Smooth muscle cell (in vitro differentiated cells): ENCODE results near the gene ZNF598. TPM values are rescaled to one million over a fixed set of nuclear protein-coding genes. Genes with fewer than 3 reads are reported as not detected.
A peak's percentile ranks its signal among the peaks of the same experiment; 100 is the strongest.

ENCODE experiments used
- DNase-seq: peaks from one replicate; lab custom pipeline; 2025; ENCODE audit not compliant: unreplicated experiment; lab: John Stamatoyannopoulos, UW
- H2AFZ ChIP-seq: fragments of 200-600 bp; sonication (generic); 2 replicates; pipeline ENCODE4 v1.6.0; 2016; ENCODE audit warnings: antibody characterized with exemption, low read depth, mild to moderate bottlenecking
- H3F3A ChIP-seq: fragments of 200-600 bp; sonication (generic); 2 replicates; pipeline ENCODE4 v1.6.0; 2017; ENCODE audit warnings: antibody characterized with exemption, low read depth
- H3K27ac ChIP-seq: fragments of 200-600 bp; sonication (generic); 2 replicates; pipeline ENCODE4 v1.5.1; 2016; ENCODE audit warnings: low read depth, mild to moderate bottlenecking
- H3K27me3 ChIP-seq: fragments of 200-600 bp; sonication (generic); 2 replicates; pipeline ENCODE4 v1.6.1; 2016; ENCODE audit warnings: low read depth, mild to moderate bottlenecking
- H3K36me3 ChIP-seq: fragments of 200-600 bp; sonication (generic); 2 replicates; pipeline ENCODE4 v1.5.1; 2016; ENCODE audit warnings: low read depth
- H3K4me1 ChIP-seq: fragments of 200-600 bp; sonication (generic); 2 replicates; pipeline ENCODE4 v1.5.1; 2016; ENCODE audit warnings: low read depth
- H3K4me2 ChIP-seq: fragments of 200-600 bp; sonication (generic); 2 replicates; pipeline ENCODE4 v1.6.0; 2016; ENCODE audit warnings: mild to moderate bottlenecking
- H3K4me3 ChIP-seq: fragments of 200-600 bp; sonication (generic); 2 replicates; pipeline ENCODE4 v1.5.1; 2016; ENCODE audit warnings: mild to moderate bottlenecking
- H3K79me2 ChIP-seq: fragments of 200-600 bp; sonication (generic); 2 replicates; pipeline ENCODE4 v1.6.0; 2016; ENCODE audit warnings: low read depth, mild to moderate bottlenecking
- H3K9ac ChIP-seq: fragments of 200-600 bp; sonication (generic); 2 replicates; pipeline ENCODE4 v1.6.0; 2016; ENCODE audit warnings: low read depth
- H3K9me3 ChIP-seq: fragments of 200-600 bp; sonication (generic); replicated peaks from 2 replicates; pipeline ENCODE4 v1.5.1; 2016; ENCODE audit warnings: low read depth
- H4K20me1 ChIP-seq: fragments of 200-600 bp; sonication (generic); 2 replicates; pipeline ENCODE4 v1.6.0; 2016; ENCODE audit warnings: low read depth
- CTCF ChIP-seq: fragments of 200-600 bp; sonication (generic); IDR thresholded peaks from 2 replicates; pipeline ENCODE4 v1.5.1; 2017; ENCODE audit warnings: borderline replicate concordance, mild to moderate bottlenecking, antibody characterized with exemption; ENCODE audit not compliant: insufficient read depth, poor library complexity, severe bottlenecking
- WGBS: methylation state at CpG from one replicate; pipeline ENCODE4 v1.1.7; 2016; ENCODE audit warnings: low lambda C conversion rate; 5-methylcytosine and 5-hydroxymethylcytosine counted together
- polyA plus RNA-seq: library from polyadenylated mRNA; unstranded; fragments of >200 nt; fragmentation: Nextera tagmentation; extraction: Ambion mirVana; gene quantifications from 2 replicates; pipeline ENCODE4 v1.2.1, GENCODE V29; 2016
- total RNA-seq: library from RNA; depleted of rRNA; stranded (reverse); fragments of >200 nt; gene quantifications from 2 replicates; pipeline ENCODE4 v1.2.3, GENCODE V29; 2014

ZNF598 gene
- total and polyA plus RNA-seq, 2 experiments from 2014 or later: 27.2 to 27.9 TPM

- Histone ChIP-seq H2AFZ (no peak overlapping the region), H3K4me1 (peaks cover 13% of the 10 kb centered on the region), H3K36me3 (no peaks in the 10 kb centered on the region), H3F3A (no peaks in the 10 kb centered on the region), H3K4me2 (peak overlapping the region; percentile 98), H3K27ac (peak overlapping the region; percentile 45), H3K79me2 (peaks cover 15% of the 10 kb centered on the region), H3K9ac (peak overlapping the region; percentile 43), H3K9me3 (no peaks in the 10 kb centered on the region), H4K20me1 (peaks cover 12% of the 10 kb centered on the region), H3K4me3 (peak overlapping the region; percentile 78), H3K27me3 (no peaks in the 10 kb centered on the region)
- no peak for DNase-seq
- no peak for TF ChIP-seq CTCF
- 16% methylated on average over 35 of the region's 76 CpGs for WGBS
Observed at GRCh38 chr16:2027024-2028010, 17.7 kb upstream of the ZNF598 start.

- Histone ChIP-seq H3K36me3 (no peaks in the 10 kb centered on the region), H3K4me3 (peak within 1 kb of the TSS; percentile 78), H3K9ac (peak within 1 kb of the TSS; percentile 43), H3K27me3 (no peaks in the 10 kb centered on the region), H2AFZ (no peak within 1 kb of the TSS), H3K27ac (peak within 1 kb of the TSS; percentile 45), H3K9me3 (no peaks in the 10 kb centered on the region), H4K20me1 (peaks cover 12% of the 10 kb centered on the region), H3K4me1 (peaks cover 13% of the 10 kb centered on the region), H3K4me2 (peak within 1 kb of the TSS; percentile 98), H3K79me2 (peaks cover 15% of the 10 kb centered on the region), H3F3A (no peaks in the 10 kb centered on the region)
- no peak for TF ChIP-seq CTCF
- no peak for DNase-seq
- 55% methylated on average over 11 of the region's 59 CpGs for WGBS
Observed at GRCh38 chr16:2026461-2027023, 16.9 kb upstream of the ZNF598 start, which contains the start of gene NHERF2. Gene NHERF2, plus strand, starts transcription at chr16:2026902. Its CDS starts 104 bp downstream, at chr16:2027006.

GRCh38 chr16:2025878-2026460 is 16.3 kb upstream of the ZNF598 start:
- Histone ChIP-seq H2AFZ (no peak overlapping the region), H3K4me1 (peaks cover 13% of the 10 kb centered on the region), H3K9me3 (no peaks in the 10 kb centered on the region), H3K9ac (no peak overlapping the region), H3K36me3 (no peaks in the 10 kb centered on the region), H3F3A (no peaks in the 10 kb centered on the region), H3K79me2 (peaks cover 15% of the 10 kb centered on the region), H3K27me3 (no peaks in the 10 kb centered on the region), H3K4me3 (no peak overlapping the region), H3K4me2 (peak overlapping the region; percentile 83), H3K27ac (no peak overlapping the region), H4K20me1 (peaks cover 12% of the 10 kb centered on the region)
- WGBS: 85% methylated on average over 16 of the region's 16 CpGs
- no peak for TF ChIP-seq CTCF
- no peak for DNase-seq
